HG02943 (cell line): ENCODE results near the gene GAK.

Experiments
- ATAC-seq: cut with Tn5 transposase; IDR thresholded peaks from one replicate; pipeline ENCODE4 v1.9.1; 2021; ENCODE audit warnings: mild to moderate bottlenecking, low read depth, moderate library complexity; ENCODE audit not compliant: unreplicated experiment

The GAK gene

DNA sequence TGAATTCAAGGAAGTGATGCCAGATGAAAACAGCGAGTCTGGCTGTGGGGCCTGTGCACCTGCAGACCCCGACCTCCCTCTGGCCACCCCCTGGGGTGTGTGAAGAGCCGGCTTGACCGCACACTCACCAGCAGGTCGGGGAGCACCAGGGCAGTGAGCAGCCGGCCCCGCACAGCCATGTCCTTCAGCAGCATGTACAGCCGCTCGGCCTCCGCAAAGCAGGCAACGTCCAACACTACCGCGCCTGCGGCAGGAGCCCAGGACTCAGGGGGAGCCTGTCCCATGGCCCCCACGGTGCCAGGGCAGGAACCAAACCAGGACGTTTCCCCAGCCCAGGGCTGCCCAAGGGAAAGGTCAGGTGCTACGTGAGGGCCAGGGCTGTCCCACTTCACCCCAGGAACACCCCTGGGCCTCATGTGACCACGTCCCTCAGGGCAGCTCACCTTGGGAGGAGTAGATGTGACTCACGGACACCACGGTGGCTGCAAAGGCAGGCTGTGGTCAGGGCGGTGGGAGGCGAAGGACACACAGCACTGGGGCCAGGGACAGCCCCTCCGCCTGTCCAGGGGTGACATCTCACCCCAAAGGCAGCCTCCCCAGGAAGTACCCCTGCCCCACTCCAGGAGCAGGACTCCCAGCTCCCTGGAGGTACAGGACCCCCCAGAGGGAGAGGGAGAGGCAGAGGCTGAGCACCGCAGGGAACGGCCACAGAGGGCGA is 33.1 kb upstream of the GAK start:
- no peak for ATAC-seq

DNA sequence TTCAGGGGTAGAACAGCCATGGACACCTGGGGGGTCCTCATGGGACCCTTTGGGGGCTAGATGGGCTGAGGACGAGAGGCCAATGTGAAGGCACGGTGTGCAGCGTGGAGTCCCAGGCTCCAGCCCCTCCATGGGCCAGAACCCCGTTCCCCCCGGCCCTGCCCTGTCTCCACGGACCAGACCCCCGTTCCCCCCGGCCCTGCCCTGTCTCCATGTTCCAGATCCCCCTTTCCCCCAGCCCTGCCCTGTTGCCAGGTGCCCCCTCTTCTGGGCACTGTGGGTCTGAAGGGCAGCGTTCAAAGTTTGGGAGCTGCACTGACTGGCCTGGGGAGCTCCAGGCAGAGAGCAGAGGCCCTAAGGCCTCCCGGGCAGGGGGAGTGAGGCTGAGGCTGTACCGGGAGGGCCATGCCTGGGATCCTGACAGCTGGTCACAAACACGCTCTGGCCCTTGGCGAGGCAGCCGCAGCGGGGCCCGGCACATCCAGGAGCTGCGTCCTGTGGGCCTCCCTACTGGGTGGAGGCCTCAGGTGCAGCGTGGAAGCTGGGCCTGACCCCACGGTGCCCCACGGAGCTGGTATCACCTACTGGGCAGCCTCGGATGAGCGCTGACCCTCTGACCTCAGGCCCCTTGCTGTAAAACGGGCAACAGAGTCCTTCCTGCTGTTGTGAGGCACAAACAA is 32.4 kb upstream of the GAK start:
- ATAC-seq, result no peak

DNA sequence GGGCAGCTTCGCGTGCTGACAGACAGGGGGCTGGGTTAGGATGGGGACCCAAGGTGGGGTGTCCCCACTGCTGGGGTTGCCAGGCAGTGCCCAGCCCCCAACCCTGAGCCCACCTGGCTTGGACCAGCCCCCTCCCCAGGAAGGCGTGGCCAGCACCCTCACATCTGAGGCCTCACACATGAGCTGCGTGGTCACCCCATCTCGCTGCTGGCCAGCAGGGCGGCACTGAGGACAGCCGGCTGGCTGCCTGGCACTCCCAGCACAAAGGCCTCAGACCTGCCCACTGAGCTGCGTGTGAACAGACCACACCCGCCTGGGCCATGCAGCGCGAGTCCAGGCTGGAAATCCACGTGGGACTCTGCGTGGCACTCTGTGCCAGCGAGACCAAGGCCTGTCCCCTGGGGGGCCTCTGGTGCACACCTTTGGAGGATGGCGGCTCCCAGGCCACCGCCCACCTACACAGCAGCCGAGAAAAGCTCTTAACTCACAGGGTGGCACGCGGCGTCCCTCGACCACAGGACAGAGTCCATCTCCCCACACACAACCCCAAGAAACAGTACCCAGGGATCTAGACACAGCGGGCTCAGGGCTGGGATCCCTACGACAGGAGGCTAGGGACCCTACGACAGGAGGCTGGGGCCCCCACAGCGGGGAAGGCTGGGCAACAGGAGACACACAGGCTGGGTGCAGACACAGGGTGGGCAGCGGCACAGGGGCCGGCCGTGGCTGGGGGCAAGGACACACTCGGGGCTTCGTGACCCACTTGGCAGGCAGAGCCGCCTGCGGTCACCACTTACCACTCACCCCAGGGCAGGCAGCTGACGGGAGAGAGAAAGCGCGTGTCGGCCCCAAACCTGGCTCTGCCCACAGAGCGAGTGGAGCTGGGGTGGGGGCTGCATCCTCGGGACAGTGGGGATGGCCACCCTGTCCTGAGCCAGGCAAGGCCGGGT is 31.4 kb upstream of the GAK start:
- no peak for ATAC-seq

DNA sequence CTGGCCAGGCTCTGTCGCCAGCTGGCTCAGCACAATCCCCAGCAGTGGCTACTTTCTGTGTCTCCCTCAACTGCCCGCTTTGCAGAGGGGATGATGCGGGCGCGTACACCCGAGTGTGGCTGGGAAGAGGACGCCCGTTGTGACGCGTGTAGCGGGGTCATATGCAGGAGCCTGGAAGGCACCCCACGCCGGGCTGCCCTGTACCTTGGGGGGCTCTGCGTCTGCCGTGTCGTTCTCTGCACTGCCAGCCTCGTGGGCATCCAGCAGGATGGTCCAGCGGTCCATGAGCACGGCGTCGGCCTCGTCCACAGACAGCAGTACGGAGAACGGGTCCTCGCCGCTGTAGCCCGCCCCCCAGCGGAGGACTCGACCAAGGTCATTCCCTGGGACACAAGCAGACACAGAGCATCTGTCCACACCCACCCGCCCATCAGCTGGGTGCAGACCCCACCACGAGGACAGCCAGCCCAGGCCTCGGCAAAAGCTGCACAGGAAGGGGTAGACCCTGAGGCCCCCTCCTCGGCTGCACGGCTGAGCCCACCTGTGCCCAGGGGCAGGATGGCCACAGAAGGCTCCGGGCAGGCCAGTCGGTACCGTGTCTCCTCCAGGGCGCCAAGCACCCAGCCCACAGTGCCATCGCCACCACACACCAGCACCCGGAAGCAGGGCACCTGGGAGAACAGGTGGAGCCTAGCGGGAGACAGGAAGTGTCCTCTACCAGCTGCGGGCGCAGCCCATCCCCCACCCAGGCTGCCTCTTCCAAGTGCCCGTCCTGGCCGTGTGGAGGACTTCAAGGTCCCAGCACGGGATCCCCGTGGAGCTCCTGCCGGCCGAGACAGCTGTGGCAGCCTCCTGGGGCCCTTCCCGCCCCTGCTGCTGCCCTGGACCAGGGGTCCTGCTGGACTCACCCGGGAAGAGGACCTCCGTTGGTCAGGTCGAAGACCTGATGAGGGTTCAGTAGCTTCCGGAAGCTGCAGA is 30.4 kb upstream of the GAK start:
- ATAC-seq, result no peak

DNA sequence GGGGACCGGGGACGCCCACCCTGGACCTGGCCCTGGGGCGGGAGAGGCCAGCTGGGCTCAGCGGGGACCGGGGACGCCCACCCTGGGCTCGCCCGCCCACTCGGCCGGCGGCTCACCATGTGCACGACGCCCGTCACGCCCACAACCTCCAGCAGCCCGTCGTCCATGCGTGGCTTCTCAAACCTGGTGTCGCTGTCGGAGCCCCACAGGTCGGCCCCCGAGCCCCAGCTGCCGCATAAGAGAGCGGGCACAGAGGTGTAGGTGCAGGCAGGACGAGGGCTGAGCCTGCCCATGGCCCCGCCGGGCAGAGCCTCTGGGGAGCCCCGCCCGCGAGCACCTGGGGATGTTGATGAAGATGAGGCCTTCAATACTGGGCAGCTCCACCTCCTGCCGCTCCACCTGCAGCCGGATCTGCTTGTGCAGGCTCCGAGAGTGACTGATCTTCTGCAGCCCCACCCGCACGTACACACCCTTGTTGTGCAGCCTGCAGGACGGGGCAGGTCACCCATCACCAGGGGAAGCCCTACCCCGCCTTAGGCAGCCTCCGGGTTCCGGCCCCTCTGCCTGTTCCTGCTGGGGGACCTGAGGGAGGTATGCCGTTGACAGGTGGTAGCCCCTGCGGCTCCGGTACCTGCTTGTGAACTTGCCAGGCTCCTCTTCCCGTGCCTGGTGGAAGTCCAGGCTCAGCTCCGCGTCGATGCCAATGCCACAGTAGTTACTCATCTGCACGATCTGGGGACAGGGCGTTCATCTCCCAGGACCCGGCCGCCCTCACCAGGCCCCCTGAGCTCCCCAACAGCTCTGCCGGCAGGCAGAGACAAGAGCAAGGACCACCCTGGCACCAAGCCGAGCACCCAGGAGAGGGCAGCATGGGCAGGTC is 29.5 kb upstream of the GAK start:
- no peak for ATAC-seq

DNA sequence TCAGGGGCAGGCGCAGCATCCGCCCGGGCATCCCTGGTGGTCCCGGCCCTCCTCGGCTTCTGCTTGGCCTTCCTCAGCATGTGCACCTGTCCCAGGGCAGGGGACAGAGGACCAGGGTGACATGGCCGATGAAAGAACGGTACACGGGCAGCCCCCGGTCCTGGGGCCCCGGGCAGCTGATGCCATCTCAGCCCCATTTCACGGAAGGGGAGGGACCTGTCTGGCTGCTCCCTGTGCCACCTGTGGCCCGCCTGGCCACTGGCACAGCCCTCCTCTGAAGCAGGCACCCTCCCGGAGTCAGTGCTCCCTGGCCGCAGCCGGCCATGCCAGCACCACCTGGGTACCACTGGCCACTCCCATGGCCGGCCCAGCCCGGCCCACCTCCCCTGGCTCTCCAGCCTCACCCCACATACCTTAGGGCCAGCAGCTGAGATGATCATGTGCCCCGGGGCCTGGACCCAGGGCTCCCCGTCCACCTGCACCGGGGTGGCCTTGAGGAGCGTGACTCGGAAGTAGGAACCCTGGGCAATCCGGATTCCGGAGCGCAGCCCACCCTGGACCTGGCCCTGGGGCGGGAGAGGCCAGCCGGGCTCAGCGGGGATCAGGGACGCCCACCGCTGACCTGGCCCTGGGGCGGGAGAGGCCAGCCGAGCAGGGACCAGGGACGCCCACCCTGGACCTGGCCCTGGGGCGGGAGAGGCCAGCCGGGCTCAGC is 28.7 kb upstream of the GAK start:
- no peak for ATAC-seq

DNA sequence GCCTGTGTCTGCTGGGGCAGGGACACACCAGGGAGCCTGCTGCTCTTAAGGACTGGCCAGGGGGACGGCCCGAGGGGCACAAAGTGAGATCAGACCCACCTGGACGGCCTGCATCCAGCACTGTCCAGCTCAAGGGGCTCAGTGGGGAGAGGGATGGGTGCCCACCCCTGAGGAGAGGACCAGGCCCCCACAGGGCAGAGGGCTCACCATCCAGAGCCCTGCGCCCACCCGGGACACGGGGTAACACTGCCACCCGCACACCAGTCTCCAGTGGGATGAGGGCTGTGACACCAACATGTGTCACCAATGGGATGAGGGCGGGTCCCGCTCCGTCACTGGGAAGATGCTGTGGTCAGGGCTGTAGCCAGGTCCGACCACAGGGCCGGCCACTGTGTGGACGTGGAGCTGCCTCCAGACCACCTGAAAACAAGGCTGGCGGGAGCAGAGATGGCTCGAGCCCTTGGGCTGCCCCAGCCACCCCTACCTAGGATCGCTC is 28.1 kb upstream of the GAK start:
- no peak for ATAC-seq

DNA sequence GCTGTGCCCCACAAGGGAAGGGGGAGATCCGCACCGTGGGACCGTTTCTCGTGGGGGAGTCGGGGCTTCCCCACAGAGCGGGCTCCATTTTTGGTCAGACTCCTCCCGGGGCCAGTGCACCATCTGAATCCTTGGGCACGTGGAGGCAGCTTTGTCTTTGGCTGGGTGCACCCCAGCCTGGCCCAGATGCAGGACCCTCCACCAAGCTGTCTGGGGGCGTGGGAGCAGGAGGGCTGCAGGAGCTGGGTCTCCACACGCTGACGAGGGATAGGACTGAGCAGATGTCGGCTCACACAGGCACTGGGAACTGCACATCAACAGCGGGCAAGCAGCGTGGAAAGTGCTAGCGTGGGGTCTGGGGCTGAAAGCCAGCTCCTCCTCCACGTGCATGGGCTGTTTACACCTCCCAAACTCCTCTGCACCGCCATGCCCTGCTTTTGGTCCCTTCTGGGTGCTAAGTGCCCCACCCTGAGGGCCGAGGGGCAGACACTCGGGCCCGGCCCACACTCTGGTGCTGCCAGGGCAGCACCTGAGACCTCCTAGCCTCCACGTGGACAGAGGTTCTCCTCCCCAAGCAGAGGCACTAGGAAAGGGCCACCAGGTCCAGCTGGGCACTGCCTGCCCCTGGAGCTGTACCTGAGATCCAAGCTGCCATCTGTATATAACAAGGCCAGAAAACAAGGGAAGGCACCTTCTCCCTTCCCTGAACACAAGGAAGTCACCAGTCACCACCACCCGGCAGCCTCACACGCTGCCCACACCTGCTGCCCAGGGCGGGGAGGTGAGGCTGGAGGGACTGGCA is 27.4 kb upstream of the GAK start:
- no peak for ATAC-seq

DNA sequence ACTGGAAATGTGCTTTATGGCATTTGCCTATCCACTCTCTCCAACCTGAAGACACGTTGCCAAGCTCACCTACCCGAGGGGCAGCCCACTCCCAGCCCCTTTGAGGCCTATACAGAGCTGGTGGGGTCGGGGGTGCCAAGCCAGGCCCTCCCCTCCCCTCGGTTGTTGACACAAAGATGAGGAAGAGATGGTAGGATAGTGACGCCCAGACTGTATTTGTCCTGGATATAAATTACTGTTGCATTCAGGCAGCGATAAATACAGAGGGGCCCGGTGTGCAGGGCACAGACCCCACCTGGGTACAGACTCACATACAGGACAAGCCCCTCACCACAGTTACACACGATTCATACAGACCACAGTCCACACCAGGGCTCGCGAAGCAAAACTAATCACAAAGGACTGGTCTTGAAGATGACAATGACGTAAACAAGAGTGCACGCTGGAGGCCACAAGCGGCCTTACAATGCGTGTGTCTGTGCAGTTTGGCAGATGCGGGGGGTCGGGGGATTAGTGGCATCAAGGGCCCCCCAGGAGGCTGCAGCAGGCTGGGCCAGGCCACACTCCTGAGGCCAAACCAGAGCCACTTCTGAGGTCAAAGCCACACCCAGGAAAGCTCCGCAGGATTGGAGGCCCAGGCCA is 26.7 kb upstream of the GAK start:
- no peak for ATAC-seq

DNA sequence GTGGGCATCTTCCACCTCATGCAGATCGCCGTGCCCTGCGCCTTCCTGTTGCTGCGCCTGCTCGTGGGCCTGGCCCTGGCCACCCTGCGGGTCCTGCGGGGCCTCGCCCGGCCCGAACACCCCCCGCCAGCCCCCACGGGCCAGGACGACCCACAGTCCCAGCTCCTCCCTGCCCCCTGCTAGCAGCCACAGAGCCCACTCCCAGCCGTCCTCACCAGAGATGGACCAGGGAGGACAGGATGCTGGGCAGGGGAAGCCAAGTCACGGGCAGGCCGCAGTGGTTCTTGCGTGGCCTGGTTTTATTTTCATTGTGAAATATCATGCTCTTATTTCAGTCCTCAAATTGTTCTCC is 26.2 kb upstream of the GAK start:
- no peak for ATAC-seq

DNA sequence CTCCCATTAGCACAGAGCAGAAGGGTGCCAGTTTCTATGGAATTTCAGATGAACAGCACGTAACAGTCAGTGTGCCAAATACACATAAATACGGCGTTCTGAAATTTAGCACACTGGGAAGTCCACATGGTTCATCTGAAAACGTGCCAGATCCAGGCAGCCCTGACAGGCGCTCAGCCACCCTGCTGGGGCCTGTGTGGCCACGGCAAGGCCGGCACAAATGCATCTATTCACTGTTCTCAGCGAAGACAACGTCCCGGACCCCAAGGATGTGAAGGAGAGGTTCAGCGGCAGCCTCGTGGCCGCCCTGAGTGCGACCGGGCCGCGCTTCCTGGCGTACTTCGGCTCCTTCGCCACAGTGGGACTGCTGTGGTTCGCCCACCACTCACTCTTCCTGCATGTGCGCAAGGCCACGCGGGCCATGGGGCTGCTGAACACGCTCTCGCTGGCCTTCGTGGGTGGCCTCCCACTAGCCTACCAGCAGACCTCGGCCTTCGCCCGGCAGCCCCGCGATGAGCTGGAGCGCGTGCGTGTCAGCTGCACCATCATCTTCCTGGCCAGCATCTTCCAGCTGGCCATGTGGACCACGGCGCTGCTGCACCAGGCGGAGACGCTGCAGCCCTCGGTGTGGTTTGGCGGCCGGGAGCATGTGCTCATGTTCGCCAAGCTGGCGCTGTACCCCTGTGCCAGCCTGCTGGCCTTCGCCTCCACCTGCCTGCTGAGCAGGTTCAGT is 25.6 kb upstream of the GAK start:
- no peak for ATAC-seq

DNA sequence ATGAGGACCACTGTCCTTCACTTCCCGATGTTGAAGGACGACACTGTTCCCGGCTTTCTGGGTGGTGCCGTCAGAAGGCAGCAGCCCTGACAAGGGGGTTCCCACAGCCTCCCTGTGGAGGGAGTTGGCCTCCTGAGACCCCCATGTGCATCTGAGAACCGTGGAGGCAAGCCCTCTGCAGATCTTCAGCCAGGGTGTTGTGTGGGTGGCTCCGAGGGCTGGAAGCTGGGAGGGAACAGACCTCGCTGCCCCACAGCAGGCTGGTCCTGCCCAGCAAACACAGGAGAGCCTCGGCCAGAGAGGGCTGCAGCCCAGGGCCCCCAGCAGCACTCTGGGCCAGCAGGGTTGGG is 25.1 kb upstream of the GAK start:
- no peak for ATAC-seq

DNA sequence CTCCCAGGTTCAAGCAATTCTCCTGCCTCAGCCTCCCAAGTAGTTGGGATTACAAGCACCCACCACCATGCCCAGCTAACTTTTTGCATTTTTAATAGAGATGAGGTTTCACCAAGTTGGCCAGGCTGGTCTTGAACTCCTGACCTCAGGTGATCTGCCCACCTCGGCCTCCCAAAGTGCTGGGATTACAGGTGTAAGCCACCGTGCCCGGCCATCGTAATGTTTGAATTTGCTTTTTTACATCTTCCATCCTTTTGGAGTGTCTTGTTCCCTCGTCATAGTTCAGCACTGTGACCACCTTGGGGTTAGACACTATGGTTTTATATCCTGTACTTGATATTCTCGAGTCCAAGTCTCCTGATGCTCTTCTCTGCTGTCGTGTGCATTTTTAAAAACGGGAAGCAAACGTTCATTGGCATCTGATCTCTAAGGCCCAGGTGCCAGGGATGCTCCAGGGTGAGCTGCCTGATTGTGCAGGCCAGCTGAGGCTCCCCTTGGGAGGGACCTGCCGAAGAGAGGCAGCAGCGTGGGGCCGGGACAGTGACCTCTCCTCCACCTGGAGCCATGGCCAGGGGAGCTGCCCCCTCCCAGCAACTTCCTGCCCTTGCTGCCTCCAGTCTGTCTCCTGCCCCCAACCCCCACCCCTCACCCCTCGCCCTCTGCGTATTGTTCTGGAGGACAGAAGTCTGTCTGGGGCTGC is 24.6 kb upstream of the GAK start:
- no peak for ATAC-seq

DNA sequence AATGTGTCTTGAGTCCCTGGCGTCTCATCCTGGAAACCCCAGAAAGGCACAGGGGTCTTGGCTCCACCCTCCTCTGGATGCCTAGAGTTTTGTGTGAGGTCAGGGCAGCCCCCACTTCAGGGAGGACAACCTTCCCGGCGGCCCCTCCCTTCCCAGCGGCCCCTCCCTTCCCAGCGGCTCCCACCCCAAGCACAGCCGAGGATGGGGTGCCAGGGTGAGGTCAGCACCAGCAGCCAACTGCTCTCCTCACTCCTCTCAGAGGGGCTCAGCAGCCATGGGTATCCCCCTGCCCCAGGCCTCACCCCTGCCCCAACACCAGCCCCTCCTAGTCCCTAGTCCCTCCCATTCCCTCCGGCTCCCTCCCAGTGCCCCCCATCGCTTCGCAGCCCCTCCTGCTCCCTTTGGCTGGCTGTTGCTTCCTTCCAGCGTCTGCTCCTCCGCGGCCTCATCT is 23.8 kb upstream of the GAK start:
- ATAC-seq, result no peak

DNA sequence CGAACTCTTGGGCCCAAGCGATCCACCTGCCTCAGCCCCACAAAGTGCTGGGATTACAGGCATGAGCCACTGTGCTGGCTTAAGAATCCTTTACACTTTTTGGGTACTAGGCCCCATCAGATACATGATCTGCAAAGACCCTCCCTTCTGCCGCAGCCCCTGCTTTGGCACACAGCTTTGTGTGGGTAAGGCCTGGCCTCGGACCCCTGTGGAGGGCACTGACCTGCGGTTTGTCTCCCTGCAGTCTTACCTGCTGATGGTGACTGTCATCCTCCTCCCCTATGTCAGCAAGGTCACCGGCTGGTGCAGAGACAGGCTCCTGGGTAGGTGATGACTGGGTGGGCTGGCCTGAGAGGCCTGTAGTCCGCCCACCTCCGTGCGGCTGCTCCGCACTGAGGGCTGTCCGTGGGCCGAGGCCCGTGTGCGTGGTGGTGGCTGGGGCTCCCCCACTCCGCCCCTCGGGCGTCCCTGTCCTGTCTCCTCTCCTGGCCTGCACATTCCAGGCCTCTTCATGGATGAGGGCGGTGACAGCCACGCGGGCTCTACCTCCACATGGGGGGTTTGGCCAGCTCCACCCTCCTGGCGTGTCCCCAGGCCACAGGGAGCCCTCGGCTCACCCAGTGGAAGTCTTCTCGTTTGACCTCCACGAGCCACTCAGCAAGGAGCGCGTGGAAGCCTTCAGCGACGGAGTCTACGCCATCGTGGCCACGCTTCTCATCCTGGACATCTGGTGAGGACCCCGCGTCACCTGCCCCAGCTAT is 23.2 kb upstream of the GAK start:
- no peak for ATAC-seq
